Neural crest cell (in vitro differentiated cells): ENCODE measurements around the gene SERPINE1. TPM values are rescaled to one million over a fixed set of nuclear protein-coding genes. Genes with fewer than 3 reads are reported as not detected.
A peak's percentile ranks its signal among the peaks of the same experiment; 100 is the strongest.
"Not testable (repeated sequence)": the region's sequence is repeated elsewhere in the genome, so short reads cannot be mapped to it uniquely, and the experiment has no call there.

ENCODE experiments used
- DNase-seq: peaks from one replicate; pipeline ENCODE4 v3.0.0; 2021; ENCODE audit warnings: low read depth, mixed read lengths, low spot score
- H3K27ac Mint-ChIP-seq: one replicate; pipeline ENCODE4 v1.8.0; 2021; ENCODE audit warnings: mild to moderate bottlenecking, mixed read lengths; ENCODE audit not compliant: unreplicated experiment
- H3K27me3 Mint-ChIP-seq: 2 replicates; pipeline ENCODE4 v1.8.0; 2021; ENCODE audit warnings: low read depth, mild to moderate bottlenecking, mixed read lengths
- H3K36me3 Mint-ChIP-seq: 2 replicates; pipeline ENCODE4 v1.8.0; 2021; ENCODE audit warnings: low read depth, mild to moderate bottlenecking, mixed read lengths
- H3K4me1 Mint-ChIP-seq: 2 replicates; pipeline ENCODE4 v1.8.0; 2021; ENCODE audit warnings: mixed read lengths
- H3K4me3 Mint-ChIP-seq: one replicate; pipeline ENCODE4 v1.8.0; 2021; ENCODE audit warnings: mild to moderate bottlenecking, mixed read lengths
- H3K9me3 Mint-ChIP-seq: 2 replicates; pipeline ENCODE4 v1.8.0; 2021; ENCODE audit warnings: mixed read lengths
- total RNA-seq: library from RNA; stranded (reverse); gene quantifications from 2 replicates; pipeline ENCODE4 v1.2.1, GENCODE V29; 2021
- TF ChIP-seq, protein P1 (sequence below): fragments of 200-600 bp; sonication (generic); conservative IDR thresholded peaks from 2 replicates; pipeline ENCODE4 v1.5.0; 2021; ENCODE audit warnings: antibody characterized with exemption, mild to moderate bottlenecking

The SERPINE1 gene
- total RNA-seq, 1 donor from 2014 or later, result 0.07 TPM

DNA sequence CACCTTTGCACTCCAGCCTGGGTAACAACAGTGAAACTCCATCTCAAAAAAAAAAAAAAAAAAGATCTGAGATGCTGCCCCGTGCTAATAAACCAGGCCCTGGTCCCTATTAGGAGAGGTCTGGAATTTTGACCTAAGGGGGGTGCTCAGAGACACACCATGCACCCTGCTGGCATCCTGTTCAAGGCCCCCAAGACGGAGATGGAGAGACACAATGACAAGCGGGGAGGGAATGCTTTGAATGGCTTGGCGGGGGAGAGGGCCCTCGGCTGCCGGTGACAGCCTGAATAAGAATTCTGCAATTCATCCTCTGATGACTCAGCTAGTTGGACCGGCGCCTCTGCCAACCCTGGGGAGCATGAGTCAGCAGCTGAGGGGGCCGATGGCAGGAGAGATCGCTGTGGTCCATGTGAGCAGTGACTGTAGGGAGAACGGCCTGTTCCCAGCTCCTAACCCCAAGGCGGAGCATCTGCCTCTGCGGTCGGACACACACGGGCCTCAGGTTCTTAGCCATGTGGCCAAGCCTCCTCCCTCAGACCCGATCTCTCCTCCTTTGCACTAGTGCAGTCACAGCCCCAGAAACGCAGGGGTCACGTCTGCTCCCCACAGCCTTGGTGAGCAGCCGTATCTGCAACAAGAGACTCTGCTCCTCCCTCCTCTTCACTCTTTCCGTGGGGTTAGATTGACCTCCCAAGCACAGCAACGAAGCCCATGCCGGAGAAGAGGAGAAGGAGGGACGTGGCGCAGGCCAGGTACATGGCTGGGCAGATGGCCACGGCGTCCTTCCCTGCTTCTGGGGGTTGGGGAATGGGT is 26.7 kb upstream of the SERPINE1 start:
- Mint-ChIP-seq H3K9me3 (no peaks in the 10 kb centered on the region), H3K4me1 (peaks cover 17% of the 10 kb centered on the region), H3K36me3 (no peaks in the 10 kb centered on the region), H3K4me3 (peak overlapping the region; percentile 24), H3K27ac (peak overlapping the region; percentile 85), H3K27me3 (peaks cover 2% of the 10 kb centered on the region)
- DNase-seq, result peak; percentile 36
- TF ChIP-seq, protein P1, sequence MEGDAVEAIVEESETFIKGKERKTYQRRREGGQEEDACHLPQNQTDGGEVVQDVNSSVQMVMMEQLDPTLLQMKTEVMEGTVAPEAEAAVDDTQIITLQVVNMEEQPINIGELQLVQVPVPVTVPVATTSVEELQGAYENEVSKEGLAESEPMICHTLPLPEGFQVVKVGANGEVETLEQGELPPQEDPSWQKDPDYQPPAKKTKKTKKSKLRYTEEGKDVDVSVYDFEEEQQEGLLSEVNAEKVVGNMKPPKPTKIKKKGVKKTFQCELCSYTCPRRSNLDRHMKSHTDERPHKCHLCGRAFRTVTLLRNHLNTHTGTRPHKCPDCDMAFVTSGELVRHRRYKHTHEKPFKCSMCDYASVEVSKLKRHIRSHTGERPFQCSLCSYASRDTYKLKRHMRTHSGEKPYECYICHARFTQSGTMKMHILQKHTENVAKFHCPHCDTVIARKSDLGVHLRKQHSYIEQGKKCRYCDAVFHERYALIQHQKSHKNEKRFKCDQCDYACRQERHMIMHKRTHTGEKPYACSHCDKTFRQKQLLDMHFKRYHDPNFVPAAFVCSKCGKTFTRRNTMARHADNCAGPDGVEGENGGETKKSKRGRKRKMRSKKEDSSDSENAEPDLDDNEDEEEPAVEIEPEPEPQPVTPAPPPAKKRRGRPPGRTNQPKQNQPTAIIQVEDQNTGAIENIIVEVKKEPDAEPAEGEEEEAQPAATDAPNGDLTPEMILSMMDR, result no peak

DNA sequence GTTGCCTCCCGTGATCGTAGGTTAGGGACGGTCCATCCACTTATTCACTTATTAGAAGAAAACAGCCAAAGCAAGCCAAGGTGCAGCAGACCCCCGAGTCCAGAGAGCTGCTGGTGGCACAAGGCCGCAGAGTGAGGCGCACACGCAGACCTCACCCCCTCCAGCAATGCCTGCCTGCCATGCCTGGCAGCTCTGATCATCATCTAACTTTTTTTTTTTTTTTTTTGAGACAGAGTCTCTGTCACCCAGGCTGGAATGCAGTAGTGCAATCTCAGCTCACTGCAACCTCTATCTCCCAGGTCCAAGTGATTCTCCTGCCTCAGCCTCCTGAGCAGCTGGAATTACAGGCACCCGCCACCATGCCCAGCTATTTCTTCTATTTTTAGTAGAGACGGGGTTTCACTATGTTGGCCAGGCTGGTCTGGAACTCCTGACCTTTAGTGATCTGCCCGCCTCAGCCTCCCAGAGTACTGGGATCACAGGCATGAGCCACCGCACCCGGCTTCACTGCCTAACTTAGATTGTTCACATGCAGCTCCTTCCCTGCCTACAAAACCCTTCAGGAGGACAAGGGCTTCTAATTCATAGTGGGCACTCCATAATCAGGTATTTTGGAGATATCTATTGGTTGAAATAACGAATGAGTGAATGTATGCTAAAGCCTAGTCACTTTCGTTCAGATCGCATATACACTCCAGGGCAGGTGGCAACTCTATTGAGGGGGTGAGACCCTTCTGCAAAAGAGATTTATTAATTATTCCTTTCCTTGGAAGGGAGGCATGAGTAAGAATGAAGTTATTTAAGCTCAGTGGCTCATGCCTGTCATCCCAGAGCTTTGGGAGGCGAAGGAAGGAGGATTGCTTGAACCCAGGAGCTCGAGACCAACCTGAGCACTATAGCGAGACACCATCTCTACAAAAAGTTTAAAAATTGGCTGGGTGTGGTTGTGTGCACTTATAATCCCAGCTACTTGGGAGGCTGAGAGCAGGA is 25.8 kb upstream of the SERPINE1 start:
- no peaks in the 10 kb centered on the region for H3K27me3 Mint-ChIP-seq
- H3K4me1 Mint-ChIP-seq, result peaks cover 17% of the 10 kb centered on the region
- H3K27ac Mint-ChIP-seq, result peak overlapping the region; percentile 85
- no peak overlapping the region for H3K4me3 Mint-ChIP-seq
- H3K9me3 Mint-ChIP-seq, result no peaks in the 10 kb centered on the region
- TF ChIP-seq, protein P1, result no peak
- DNase-seq, result no peak
- H3K36me3 Mint-ChIP-seq, result no peaks in the 10 kb centered on the region

DNA sequence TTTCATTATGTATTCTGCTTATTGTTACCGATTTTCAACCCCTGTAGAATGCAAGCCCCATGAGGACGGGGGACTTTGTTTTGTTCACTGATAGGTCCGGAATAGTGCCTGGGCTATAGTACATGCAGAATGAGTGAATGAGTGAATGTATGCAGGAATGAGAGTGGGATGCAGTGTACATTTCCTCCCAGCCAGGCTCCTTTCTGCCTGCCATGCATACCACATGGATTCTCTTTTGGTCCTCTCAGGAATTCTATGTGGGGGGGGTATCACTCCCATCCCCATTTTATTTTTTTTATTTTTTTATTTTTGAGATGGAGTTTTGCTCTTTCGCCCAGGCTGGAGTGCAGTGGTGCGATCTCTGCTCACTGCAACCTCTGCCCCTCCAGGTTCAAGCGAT is 24.9 kb upstream of the SERPINE1 start:
- Mint-ChIP-seq H3K27me3 (no peaks in the 10 kb centered on the region), H3K4me3 (no peak overlapping the region), H3K27ac (peak overlapping the region; percentile 45), H3K4me1 (peaks cover 17% of the 10 kb centered on the region), H3K36me3 (no peaks in the 10 kb centered on the region), H3K9me3 (no peaks in the 10 kb centered on the region)
- DNase-seq, result no peak
- TF ChIP-seq, protein P1, result no peak

DNA sequence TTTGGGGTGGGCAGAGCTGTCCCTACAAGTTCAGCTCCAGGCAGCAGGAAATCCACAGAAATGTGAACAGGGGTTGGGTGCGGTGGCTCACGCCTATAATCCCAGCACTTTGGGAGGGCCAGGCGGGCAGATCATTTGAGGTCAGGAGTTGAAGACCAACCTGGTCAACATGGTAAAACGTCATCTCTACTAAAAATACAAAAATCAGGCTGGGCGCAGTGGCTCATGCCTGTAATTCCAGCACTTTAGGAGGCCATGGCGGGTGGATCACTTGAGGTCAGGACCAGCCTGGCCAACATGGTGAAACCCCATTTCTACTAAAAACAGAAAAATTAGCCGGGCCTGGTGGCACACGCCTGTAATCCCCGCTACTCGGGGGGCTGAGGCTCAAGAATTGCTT is 23.2 kb upstream of the SERPINE1 start:
- not testable (repeated sequence) for H3K27ac Mint-ChIP-seq, H3K27me3 Mint-ChIP-seq, DNase-seq, H3K4me3 Mint-ChIP-seq, H3K9me3 Mint-ChIP-seq, H3K36me3 Mint-ChIP-seq
- peaks cover 21% of the 10 kb centered on the region for H3K4me1 Mint-ChIP-seq

DNA sequence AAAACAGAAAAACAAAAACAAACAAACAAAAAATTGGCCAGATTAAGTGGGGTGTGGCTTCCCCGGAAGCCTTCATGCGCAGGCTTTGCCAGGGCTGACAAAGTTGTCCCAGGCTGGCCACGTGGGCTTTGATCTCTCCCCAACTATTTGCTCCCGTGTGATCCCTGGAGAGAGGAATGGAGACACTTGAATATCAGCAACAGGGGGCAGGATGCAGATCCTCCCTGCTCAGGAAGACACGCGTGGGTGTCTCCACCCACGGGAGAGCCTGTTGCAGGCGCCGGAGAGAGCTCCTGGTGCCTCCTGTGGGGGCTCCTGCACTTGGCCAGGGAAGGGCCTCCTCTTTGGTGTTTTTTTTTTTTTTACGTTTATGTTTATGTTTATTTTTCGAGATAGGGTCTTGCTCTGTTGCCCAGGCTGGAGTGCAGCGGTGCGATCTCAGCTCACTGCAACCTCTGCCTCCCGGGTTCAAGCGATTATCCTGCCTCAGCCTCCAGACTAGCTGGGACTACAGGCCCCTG is 22.7 kb upstream of the SERPINE1 start:
- TF ChIP-seq, protein P1, result no peak
- no peaks in the 10 kb centered on the region for H3K36me3 Mint-ChIP-seq
- H3K27ac Mint-ChIP-seq, result no peak overlapping the region
- no peak for DNase-seq
- H3K4me1 Mint-ChIP-seq, result peaks cover 20% of the 10 kb centered on the region
- no peaks in the 10 kb centered on the region for H3K27me3 Mint-ChIP-seq
- no peaks in the 10 kb centered on the region for H3K9me3 Mint-ChIP-seq
- H3K4me3 Mint-ChIP-seq, result no peak overlapping the region
